HepG2 (cell line): ENCODE results near the gene RHOV. TPM values are rescaled to one million over a fixed set of nuclear protein-coding genes. Genes with fewer than 3 reads are reported as not detected.

Experiments used
- ATAC-seq: fragments of 200-7000 bp; cut with Tn5 transposase; 3 replicates; pipeline ENCODE4 v1.9.1; 2020; ENCODE audit warnings: mild to moderate bottlenecking, moderate library complexity
- BruUV-seq: library from RNA; stranded (reverse); fragments of 400-500 nt; replicated peaks from 2 replicates; lab custom pipeline; 2021; lab: Mats Ljungman, UMichigan
- CTCF ChIA-PET: fragments of 300-600 bp; formaldehyde crosslinking; extraction: SDS; loops from one replicate; lab custom pipeline; 2021; ENCODE audit warnings: low total read pairs, inconsistent platforms, low intra/inter-chr PET ratio; lab: Yijun Ruan, JAX
- POLR2A ChIA-PET: fragments of 350-600 bp; sonication (Branson Sonifier 250); formaldehyde crosslinking; loops from one replicate; lab custom pipeline; 2020; ENCODE audit warnings: antibody characterized with exemption, inconsistent platforms; lab: Yijun Ruan, JAX
- DNase-seq: peaks from one replicate; pipeline ENCODE4 v3.0.0-alpha.2; 2015; ENCODE audit warnings: low spot score
- FAIRE-seq: peaks from 3 replicates; lab custom pipeline; 2011; peaks lifted over from hg19 to GRCh38; lab: Jason Lieb, UNC
- H2AFZ ChIP-seq: one replicate; pipeline ENCODE4 v1.6.1; 2011; ENCODE audit warnings: low read length, inconsistent platforms
- H3K27ac ChIP-seq: fragments of 300-600 bp; 3 replicates; pipeline ENCODE4 v1.8.0; 2011; ENCODE audit warnings: mixed run types, mild to moderate bottlenecking, mixed read lengths, low read length, inconsistent platforms; ENCODE audit not compliant: insufficient read depth; ENCODE audit errors: extremely low read length
- H3K27me3 ChIP-seq, 2 experiments: fragments of 200-600 bp in 1 of 2; 2 replicates in 1 of 2; 3 replicates in 1 of 2; pipeline versions ENCODE4 v1.6.0 to v1.8.0; 2011; ENCODE audit warnings: low read length in 2 of 2, mild to moderate bottlenecking in 2 of 2, moderate library complexity in 2 of 2, inconsistent platforms in 1 of 2; ENCODE audit not compliant: insufficient read depth in 2 of 2, control insufficient read depth in 1 of 2
- H3K36me3 ChIP-seq, 2 experiments: fragments of 200-600 bp in 1 of 2; replicated peaks in 1 of 2; 2 replicates in 1 of 2; 3 replicates in 1 of 2; pipeline versions ENCODE4 v1.5.1 to v1.8.0; 2011; ENCODE audit warnings: low read length in 2 of 2, inconsistent platforms in 1 of 2; ENCODE audit not compliant: insufficient read depth in 2 of 2, control insufficient read depth in 1 of 2
- H3K4me1 ChIP-seq: 2 replicates; pipeline ENCODE4 v1.5.1; 2012; ENCODE audit warnings: low read length, inconsistent platforms; ENCODE audit not compliant: insufficient read depth
- H3K4me2 ChIP-seq: 2 replicates; pipeline ENCODE4 v1.6.0; 2011; ENCODE audit warnings: low read depth, low read length, inconsistent platforms
- H3K4me3 ChIP-seq, 3 experiments: fragments of 200-600 bp in 1 of 3; sonication (generic), shearing (Covaris generic) in 1 of 3; replicated peaks in 1 of 3; 2 replicates each; pipeline ENCODE4 v1.5.1; 2011 to 2016; ENCODE audit warnings: low read length in 3 of 3, inconsistent platforms in 2 of 3, low read depth in 2 of 3, mild to moderate bottlenecking in 2 of 3, control low read depth in 1 of 3, mixed read lengths in 1 of 3; ENCODE audit not compliant: insufficient read depth in 1 of 3
- H3K79me2 ChIP-seq: one replicate; pipeline ENCODE4 v1.6.1; 2011; ENCODE audit warnings: low read length, inconsistent platforms; ENCODE audit not compliant: insufficient read depth
- H3K9ac ChIP-seq: 2 replicates; pipeline ENCODE4 v1.6.0; 2011; ENCODE audit warnings: mild to moderate bottlenecking, low read depth, low read length, inconsistent platforms; ENCODE audit not compliant: insufficient read depth
- H3K9me3 ChIP-seq: 2 replicates; pipeline ENCODE4 v1.5.1; 2012; ENCODE audit warnings: mild to moderate bottlenecking, low read length
- H4K20me1 ChIP-seq: 2 replicates; pipeline ENCODE4 v1.6.0; 2011; ENCODE audit warnings: inconsistent platforms, mild to moderate bottlenecking, low read length, moderate library complexity; ENCODE audit not compliant: insufficient read depth
- ATF7-NPFF ChIP-seq: sonication (generic); formaldehyde crosslinking; IDR thresholded peaks from 2 replicates; pipeline ENCODE4 v1.8.1; 2023; ENCODE audit warnings: mild to moderate bottlenecking, low read depth, missing genetic modification reagents, moderate library complexity
- PAXIP1 ChIP-seq: sonication (generic); formaldehyde crosslinking; conservative IDR thresholded peaks from 2 replicates; pipeline ENCODE4 v1.4.0; 2020; ENCODE audit warnings: mild to moderate bottlenecking, missing genetic modification reagents, moderate library complexity
- RAD51 ChIP-seq: fragments of 450-650 bp; IDR thresholded peaks from 2 replicates; pipeline ENCODE4 v1.6.1; 2016; ENCODE audit warnings: borderline replicate concordance
- SMAD3 ChIP-seq: sonication (generic); formaldehyde crosslinking; IDR thresholded peaks from 2 replicates; pipeline ENCODE4 v1.4.0; 2020; ENCODE audit warnings: missing genetic modification reagents
- STAG1 ChIP-seq: sonication (generic); formaldehyde crosslinking; IDR thresholded peaks from 2 replicates; pipeline ENCODE4 v1.4.0; 2020; ENCODE audit warnings: missing genetic modification reagents
- ZFP36L1 ChIP-seq: sonication (generic); formaldehyde crosslinking; IDR thresholded peaks from 2 replicates; pipeline ENCODE4 v1.8.0; 2022; ENCODE audit warnings: mild to moderate bottlenecking, missing genetic modification reagents, moderate library complexity
- ZNF691 ChIP-seq: sonication (generic); formaldehyde crosslinking; IDR thresholded peaks from 2 replicates; pipeline ENCODE4 v1.4.0; 2020; ENCODE audit warnings: missing genetic modification reagents, low read depth, mild to moderate bottlenecking, borderline replicate concordance
- WGBS: methylation state at CpG from one replicate; pipeline ENCODE4 v1.1.6; 2017; ENCODE audit warnings: low lambda C conversion rate; 5-methylcytosine and 5-hydroxymethylcytosine counted together
- in situ Hi-C: cut with HindIII; loops from 2 replicates; pipeline ENCODE4 v1.10.0; 2017; ENCODE audit warnings: low pct_unique_long_range_greater_than_20kb; ENCODE audit not compliant: extremely low pct_ligation_motif_present
- intact Hi-C: fragments of 100-400 bp; cut with micrococcal nuclease; formaldehyde crosslinking; loops from one replicate; pipeline ENCODE4 v1.10.0; 2022; ENCODE audit not compliant: unreplicated experiment
- polyA plus RNA-seq, 8 experiments: library from polyadenylated mRNA; depleted of rRNA in 3 of 8; stranded (reverse) in 7 of 8; unstranded in 1 of 8; fragments of >200 nt; fragmentation: Illumina TruSeq in 4 of 8; extraction: Trizol in 4 of 8; gene quantifications; 2 replicates each; pipeline versions ENCODE4 v1.2.1 to v1.2.3, GENCODE V29; 2011 to 2016; ENCODE audit warnings: low read depth in 4 of 8, missing spikeins in 1 of 8, mixed read lengths in 1 of 8; ENCODE audit not compliant: insufficient read depth in 1 of 8
- total RNA-seq, 5 experiments: library from RNA; depleted of rRNA; stranded (reverse); fragments of >200 nt; fragmentation: Illumina TruSeq; extraction: Trizol; gene quantifications; 2 replicates each; pipeline ENCODE4 v1.2.3, GENCODE V29; 2016; ENCODE audit warnings: low read depth in 1 of 5
- TF ChIP-seq, protein P1 (sequence below): sonication (generic); formaldehyde crosslinking; IDR thresholded peaks from 2 replicates; pipeline ENCODE4 v1.5.1; 2020; ENCODE audit warnings: mild to moderate bottlenecking, missing genetic modification reagents, moderate library complexity

RHOV gene
- total and polyA plus RNA-seq, 2 of the 13 experiments (the other 11 are each of a cell fraction or from before 2014, with no cell fraction given): 0.17 to 0.18 TPM

- H3K79me2 ChIP-seq: no peaks in the 10 kb centered on the region
- H3K9me3 ChIP-seq: no peaks in the 10 kb centered on the region
- H2AFZ ChIP-seq: no peak overlapping the region
- no peak overlapping the region for H3K27ac ChIP-seq
- POLR2A ChIA-PET: interaction anchor here (1.8 kb wide), 1 partner anchor 23 kb away, joined by 6 read pairs; the partner anchor contains the start of gene VPS18
- no peaks in the 10 kb centered on the region for H3K36me3 ChIP-seq
- DNase-seq (no peak), ATAC-seq (no peak), FAIRE-seq (no peak)
- CTCF ChIA-PET: no interaction called here
- peaks cover 25% of the 10 kb centered on the region for H3K4me1 ChIP-seq
- TF ChIP-seq STAG1 (CRISPR knock-in tag) (no peak), RAD51 (no peak), SMAD3 (no peak), ZNF691 (CRISPR knock-in tag) (no peak), ZFP36L1 (CRISPR knock-in tag) (no peak), ATF7-NPFF (no peak), PAXIP1 (CRISPR knock-in tag) (no peak)
- TF ChIP-seq, protein P1, sequence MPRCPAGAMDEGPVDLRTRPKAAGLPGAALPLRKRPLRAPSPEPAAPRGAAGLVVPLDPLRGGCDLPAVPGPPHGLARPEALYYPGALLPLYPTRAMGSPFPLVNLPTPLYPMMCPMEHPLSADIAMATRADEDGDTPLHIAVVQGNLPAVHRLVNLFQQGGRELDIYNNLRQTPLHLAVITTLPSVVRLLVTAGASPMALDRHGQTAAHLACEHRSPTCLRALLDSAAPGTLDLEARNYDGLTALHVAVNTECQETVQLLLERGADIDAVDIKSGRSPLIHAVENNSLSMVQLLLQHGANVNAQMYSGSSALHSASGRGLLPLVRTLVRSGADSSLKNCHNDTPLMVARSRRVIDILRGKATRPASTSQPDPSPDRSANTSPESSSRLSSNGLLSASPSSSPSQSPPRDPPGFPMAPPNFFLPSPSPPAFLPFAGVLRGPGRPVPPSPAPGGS (CRISPR knock-in tag): no peak
- H3K4me2 ChIP-seq: no peak overlapping the region
- no peak overlapping the region for H3K4me3 ChIP-seq
- intact Hi-C loops (no loop called here), in situ Hi-C loops (no loop called here)
- H3K27me3 ChIP-seq: peaks cover 0 to 27% of the 10 kb centered on the region in 2 experiments; a peak in 2 of 5 replicates
- no peak overlapping the region for H3K9ac ChIP-seq
- WGBS: no CpG with 5 or more reads among the region's 1 CpG
- no TSS peak for BruUV-seq
- no peaks in the 10 kb centered on the region for H4K20me1 ChIP-seq
Measured at GRCh38 chr15:40870716-40871115, 3.3 kb downstream of the RHOV start.
